Neural cell (in vitro differentiated cells): ENCODE results near the gene TMCC2. TPM values are rescaled to one million over a fixed set of nuclear protein-coding genes. Genes with fewer than 3 reads are reported as not detected.

Source experiments
- H2AFZ ChIP-seq: fragments of 200-600, 300-800 bp; sonication (generic), shearing (Covaris generic); 2 replicates; pipeline ENCODE4 v1.6.0; 2014; ENCODE audit warnings: low read depth, mild to moderate bottlenecking, antibody characterized with exemption, low read length, moderate library complexity
- H3F3A ChIP-seq: fragments of 200-600 bp; shearing (Covaris generic); 2 replicates; pipeline ENCODE4 v1.6.1; 2016; ENCODE audit warnings: mild to moderate bottlenecking, moderate library complexity, mixed read lengths, antibody characterized with exemption, low read length; ENCODE audit not compliant: insufficient read depth, poor library complexity, severe bottlenecking
- H3K27ac ChIP-seq: fragments of 200-600, 300-800 bp; sonication (generic), shearing (Covaris generic); 2 replicates; pipeline ENCODE4 v1.5.1; 2014; ENCODE audit warnings: mild to moderate bottlenecking, low read length, moderate library complexity
- H3K27me3 ChIP-seq: fragments of 300-800, 200-600 bp; sonication (generic), shearing (Covaris generic); 2 replicates; pipeline ENCODE4 v1.6.0; 2014; ENCODE audit warnings: mild to moderate bottlenecking, low read depth, low read length, moderate library complexity; ENCODE audit not compliant: insufficient read depth
- H3K36me3 ChIP-seq: fragments of 300-800, 200-600 bp; sonication (generic), shearing (Covaris generic); 2 replicates; pipeline ENCODE4 v1.5.1; 2014; ENCODE audit warnings: mild to moderate bottlenecking, antibody characterized with exemption, low read length, moderate library complexity; ENCODE audit not compliant: insufficient read depth
- H3K4me2 ChIP-seq: fragments of 300-800, 200-600 bp; sonication (generic), shearing (Covaris generic); 2 replicates; pipeline ENCODE4 v1.6.0; 2014; ENCODE audit warnings: mild to moderate bottlenecking, low read length
- H3K4me3 ChIP-seq: fragments of 300-800, 200-600 bp; sonication (generic), shearing (Covaris generic); 2 replicates; pipeline ENCODE4 v1.5.1; 2014; ENCODE audit warnings: mild to moderate bottlenecking, low read length, moderate library complexity
- H3K79me2 ChIP-seq: fragments of 200-600 bp; shearing (Covaris generic); replicated peaks from 2 replicates; pipeline ENCODE4 v1.6.0; 2014; ENCODE audit warnings: mild to moderate bottlenecking, low read length, moderate library complexity; ENCODE audit not compliant: insufficient read depth
- H3K9ac ChIP-seq: fragments of 300-800, 200-600 bp; sonication (generic), shearing (Covaris generic); 2 replicates; pipeline ENCODE4 v1.6.1; 2016; ENCODE audit warnings: mild to moderate bottlenecking, low read length, mixed read lengths
- H3K9me2 ChIP-seq: fragments of 200-600 bp; shearing (Covaris generic); 2 replicates; pipeline ENCODE4 v1.6.1; 2016; ENCODE audit warnings: mild to moderate bottlenecking, low read length, mixed read lengths; ENCODE audit not compliant: insufficient read depth
- H3K9me3 ChIP-seq: fragments of 200-600, 300-800 bp; sonication (generic), shearing (Covaris generic); 2 replicates; pipeline ENCODE4 v1.6.1; 2016; ENCODE audit warnings: mild to moderate bottlenecking, mixed run types, low read length, moderate library complexity, mixed read lengths
- H4K20me1 ChIP-seq: fragments of 200-600 bp; shearing (Covaris generic); 2 replicates; pipeline ENCODE4 v1.6.1; 2016; ENCODE audit warnings: mild to moderate bottlenecking, mixed run types; ENCODE audit not compliant: insufficient read depth
- EP300 ChIP-seq: fragments of 450-650 bp; conservative IDR thresholded peaks from 2 replicates; pipeline ENCODE4 v1.6.1; 2014; ENCODE audit warnings: antibody characterized with exemption, mild to moderate bottlenecking, moderate library complexity; ENCODE audit not compliant: poor library complexity, severe bottlenecking
- EZH2 ChIP-seq: fragments of 200-600, 300-800 bp; shearing (Covaris generic), sonication (generic); IDR thresholded peaks from 2 replicates; pipeline ENCODE4 v1.6.1; 2014; ENCODE audit warnings: antibody characterized with exemption, low read length, borderline replicate concordance, mild to moderate bottlenecking; ENCODE audit not compliant: insufficient read depth, poor library complexity, severe bottlenecking
- MXI1 ChIP-seq: fragments of 450-650 bp; conservative IDR thresholded peaks from 2 replicates; pipeline ENCODE4 v1.6.1; 2014; ENCODE audit warnings: antibody characterized with exemption, mild to moderate bottlenecking; ENCODE audit not compliant: poor library complexity, severe bottlenecking
- POLR2AphosphoS5 ChIP-seq: IDR thresholded peaks from 2 replicates; pipeline ENCODE4 v1.6.1; 2012
- RAD21 ChIP-seq: fragments of 450-650 bp; conservative IDR thresholded peaks from 2 replicates; pipeline ENCODE4 v1.6.1; 2014; ENCODE audit warnings: antibody characterized with exemption, mild to moderate bottlenecking, moderate library complexity
- SMC3 ChIP-seq: fragments of 450-650 bp; conservative IDR thresholded peaks from 2 replicates; pipeline ENCODE4 v1.6.1; 2014; ENCODE audit warnings: antibody characterized with exemption, mild to moderate bottlenecking, moderate library complexity; ENCODE audit not compliant: poor library complexity
- TAF1 ChIP-seq: IDR thresholded peaks from 2 replicates; pipeline ENCODE4 v1.6.1; 2012; ENCODE audit warnings: low read depth
- polyA plus RNA-seq: library from polyadenylated mRNA; depleted of rRNA; stranded (reverse); fragments of >200 nt; gene quantifications from 2 replicates; pipeline ENCODE4 v1.2.3, GENCODE V29; 2014
- TF ChIP-seq, protein P1 (sequence below): fragments of 450-650 bp; IDR thresholded peaks from 2 replicates; pipeline ENCODE4 v1.5.1; 2014; ENCODE audit warnings: antibody characterized with exemption, mild to moderate bottlenecking, moderate library complexity; ENCODE audit not compliant: poor library complexity, severe bottlenecking
- TF ChIP-seq, protein P2 (sequence below): IDR thresholded peaks from 2 replicates; pipeline ENCODE4 v1.6.1; 2012; ENCODE audit warnings: borderline replicate concordance

The TMCC2 gene
- polyA plus RNA-seq, 1 donor from 2014 or later = 32.2 TPM

DNA sequence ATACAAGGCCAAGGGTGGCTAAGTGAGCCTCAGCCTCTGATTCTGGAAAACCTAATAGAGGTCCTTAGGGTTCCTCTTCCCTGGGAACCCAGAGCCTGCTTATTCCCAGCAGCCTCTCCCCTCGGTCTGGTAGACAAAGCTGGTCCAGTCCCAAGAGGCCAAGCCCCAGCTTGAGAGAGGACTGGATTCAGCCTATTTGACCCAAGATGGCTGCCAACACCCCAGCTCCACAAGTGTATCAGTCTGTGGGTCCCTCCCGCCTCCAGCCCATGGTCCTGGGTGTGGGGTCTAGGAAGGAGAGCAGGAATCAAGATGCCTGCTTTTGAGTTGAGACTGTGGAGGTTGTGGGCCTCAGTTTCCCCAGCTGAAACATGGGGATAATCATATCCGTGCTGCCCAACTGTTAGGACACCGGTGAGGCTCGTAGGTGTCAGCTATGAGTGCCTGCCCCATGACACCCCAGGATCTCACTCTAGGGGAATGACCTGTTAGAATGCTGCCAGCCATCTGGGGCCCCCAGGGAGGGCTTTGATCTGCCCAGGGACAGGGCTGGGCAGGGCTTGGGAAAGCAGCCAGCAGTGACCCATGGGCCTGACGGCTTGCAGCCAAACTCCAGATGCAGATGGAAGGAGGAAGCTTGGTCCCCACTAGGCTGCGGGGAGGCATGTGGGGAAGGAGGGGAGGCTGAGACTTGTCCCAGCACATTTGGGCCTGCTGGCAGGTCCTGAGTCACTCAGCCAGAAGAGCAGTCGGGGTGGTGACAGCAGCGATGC is 48.4 kb downstream of the TMCC2 start:
- no peak overlapping the region for H2AFZ ChIP-seq
- H3K36me3 ChIP-seq = no peaks in the 10 kb centered on the region
- TF ChIP-seq RAD21 (no peak), SMC3 (no peak), MXI1 (no peak), POLR2AphosphoS5 (no peak), TAF1 (no peak), EP300 (no peak), EZH2 (no peak)
- TF ChIP-seq, protein P1, sequence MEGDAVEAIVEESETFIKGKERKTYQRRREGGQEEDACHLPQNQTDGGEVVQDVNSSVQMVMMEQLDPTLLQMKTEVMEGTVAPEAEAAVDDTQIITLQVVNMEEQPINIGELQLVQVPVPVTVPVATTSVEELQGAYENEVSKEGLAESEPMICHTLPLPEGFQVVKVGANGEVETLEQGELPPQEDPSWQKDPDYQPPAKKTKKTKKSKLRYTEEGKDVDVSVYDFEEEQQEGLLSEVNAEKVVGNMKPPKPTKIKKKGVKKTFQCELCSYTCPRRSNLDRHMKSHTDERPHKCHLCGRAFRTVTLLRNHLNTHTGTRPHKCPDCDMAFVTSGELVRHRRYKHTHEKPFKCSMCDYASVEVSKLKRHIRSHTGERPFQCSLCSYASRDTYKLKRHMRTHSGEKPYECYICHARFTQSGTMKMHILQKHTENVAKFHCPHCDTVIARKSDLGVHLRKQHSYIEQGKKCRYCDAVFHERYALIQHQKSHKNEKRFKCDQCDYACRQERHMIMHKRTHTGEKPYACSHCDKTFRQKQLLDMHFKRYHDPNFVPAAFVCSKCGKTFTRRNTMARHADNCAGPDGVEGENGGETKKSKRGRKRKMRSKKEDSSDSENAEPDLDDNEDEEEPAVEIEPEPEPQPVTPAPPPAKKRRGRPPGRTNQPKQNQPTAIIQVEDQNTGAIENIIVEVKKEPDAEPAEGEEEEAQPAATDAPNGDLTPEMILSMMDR = no peak
- TF ChIP-seq, protein P2, sequence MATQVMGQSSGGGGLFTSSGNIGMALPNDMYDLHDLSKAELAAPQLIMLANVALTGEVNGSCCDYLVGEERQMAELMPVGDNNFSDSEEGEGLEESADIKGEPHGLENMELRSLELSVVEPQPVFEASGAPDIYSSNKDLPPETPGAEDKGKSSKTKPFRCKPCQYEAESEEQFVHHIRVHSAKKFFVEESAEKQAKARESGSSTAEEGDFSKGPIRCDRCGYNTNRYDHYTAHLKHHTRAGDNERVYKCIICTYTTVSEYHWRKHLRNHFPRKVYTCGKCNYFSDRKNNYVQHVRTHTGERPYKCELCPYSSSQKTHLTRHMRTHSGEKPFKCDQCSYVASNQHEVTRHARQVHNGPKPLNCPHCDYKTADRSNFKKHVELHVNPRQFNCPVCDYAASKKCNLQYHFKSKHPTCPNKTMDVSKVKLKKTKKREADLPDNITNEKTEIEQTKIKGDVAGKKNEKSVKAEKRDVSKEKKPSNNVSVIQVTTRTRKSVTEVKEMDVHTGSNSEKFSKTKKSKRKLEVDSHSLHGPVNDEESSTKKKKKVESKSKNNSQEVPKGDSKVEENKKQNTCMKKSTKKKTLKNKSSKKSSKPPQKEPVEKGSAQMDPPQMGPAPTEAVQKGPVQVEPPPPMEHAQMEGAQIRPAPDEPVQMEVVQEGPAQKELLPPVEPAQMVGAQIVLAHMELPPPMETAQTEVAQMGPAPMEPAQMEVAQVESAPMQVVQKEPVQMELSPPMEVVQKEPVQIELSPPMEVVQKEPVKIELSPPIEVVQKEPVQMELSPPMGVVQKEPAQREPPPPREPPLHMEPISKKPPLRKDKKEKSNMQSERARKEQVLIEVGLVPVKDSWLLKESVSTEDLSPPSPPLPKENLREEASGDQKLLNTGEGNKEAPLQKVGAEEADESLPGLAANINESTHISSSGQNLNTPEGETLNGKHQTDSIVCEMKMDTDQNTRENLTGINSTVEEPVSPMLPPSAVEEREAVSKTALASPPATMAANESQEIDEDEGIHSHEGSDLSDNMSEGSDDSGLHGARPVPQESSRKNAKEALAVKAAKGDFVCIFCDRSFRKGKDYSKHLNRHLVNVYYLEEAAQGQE = no peak
- H3K4me3 ChIP-seq = no peak overlapping the region
- H3K79me2 ChIP-seq = no peaks in the 10 kb centered on the region
- H3K27me3 ChIP-seq = no peaks in the 10 kb centered on the region
- no peak overlapping the region for H3K9ac ChIP-seq
- H3K9me3 ChIP-seq = no peaks in the 10 kb centered on the region
- H3K27ac ChIP-seq = no peak overlapping the region
- H4K20me1 ChIP-seq = no peaks in the 10 kb centered on the region
- H3K9me2 ChIP-seq = no peaks in the 10 kb centered on the region
- no peak overlapping the region for H3K4me2 ChIP-seq
- H3F3A ChIP-seq = no peaks in the 10 kb centered on the region

DNA sequence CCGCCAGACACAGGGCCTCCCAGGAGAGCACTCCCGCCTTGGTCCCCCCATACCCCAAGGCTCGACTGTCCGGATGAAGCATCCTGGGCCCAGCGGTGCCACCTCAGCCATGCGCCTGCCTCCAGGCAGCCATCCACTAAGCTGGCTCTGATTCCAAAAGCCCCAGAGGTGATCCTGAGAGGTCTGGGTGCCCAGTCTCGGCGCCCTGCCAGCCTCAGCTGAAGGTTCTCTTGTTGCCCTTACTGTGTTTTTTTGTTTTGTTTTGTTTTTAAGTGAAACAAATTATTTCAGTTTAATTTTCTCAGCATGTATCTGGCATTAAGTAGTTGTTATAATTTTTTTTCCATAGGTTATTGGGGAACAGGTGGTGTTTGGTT is 48.9 kb downstream of the TMCC2 start:
- Histone ChIP-seq H4K20me1 (no peaks in the 10 kb centered on the region), H3K36me3 (no peaks in the 10 kb centered on the region), H2AFZ (no peak overlapping the region), H3K27ac (no peak overlapping the region), H3K9me2 (no peaks in the 10 kb centered on the region), H3K27me3 (no peaks in the 10 kb centered on the region), H3F3A (no peaks in the 10 kb centered on the region), H3K9me3 (no peaks in the 10 kb centered on the region), H3K4me3 (no peak overlapping the region), H3K9ac (no peak overlapping the region), H3K4me2 (no peak overlapping the region), H3K79me2 (no peaks in the 10 kb centered on the region)
- TF ChIP-seq EP300 (no peak), RAD21 (no peak), EZH2 (no peak)
